GM12878 (cell line): Measurements from ENCODE around the gene INTS6. TPM values are rescaled to one million over a fixed set of nuclear protein-coding genes. Genes with fewer than 3 reads are reported as not detected.

ENCODE experiments used
- ATAC-seq: fragments of 200-7000 bp; cut with Tn5 transposase; 3 replicates; pipeline ENCODE4 v1.9.1; 2020; ENCODE audit warnings: mild to moderate bottlenecking, moderate library complexity
- BruUV-seq: library from RNA; stranded (reverse); fragments of 400-500 nt; replicated peaks from 2 replicates; lab custom pipeline; 2021; lab: Mats Ljungman, UMichigan
- CTCF ChIA-PET: fragments of 300-600 bp; sonication (Branson Sonifier 250); formaldehyde crosslinking; extraction: SDS; loops from one replicate; lab custom pipeline; 2021; ENCODE audit warnings: inconsistent platforms; lab: Yijun Ruan, JAX
- POLR2A ChIA-PET: fragments of 350-600 bp; formaldehyde crosslinking; extraction: SDS; loops from one replicate; lab custom pipeline; 2021; ENCODE audit warnings: inconsistent platforms; lab: Charles Lee
- RAD21 ChIA-PET: fragments of 300-600 bp; sonication (Branson Sonifier 250); formaldehyde crosslinking; loops from one replicate; lab custom pipeline; 2023; ENCODE audit warnings: antibody characterized with exemption; ENCODE audit not compliant: unreplicated experiment; lab: Charles Lee
- SMC1A ChIA-PET: fragments of 300-600 bp; sonication (Branson Sonifier 250); formaldehyde crosslinking; loops from one replicate; lab custom pipeline; 2023; ENCODE audit not compliant: unreplicated experiment, uncharacterized antibody; lab: Charles Lee
- DNase-seq: peaks from one replicate; pipeline ENCODE4 v3.0.0-alpha.2; 2011; ENCODE audit warnings: low read depth, low spot score
- FAIRE-seq: peaks from 3 replicates; lab custom pipeline; 2011; peaks lifted over from hg19 to GRCh38; lab: Jason Lieb, UNC
- H2AFZ ChIP-seq: 2 replicates; pipeline ENCODE4 v1.6.0; 2011; ENCODE audit warnings: low read depth, low read length, control low read depth; ENCODE audit not compliant: control insufficient read depth
- H3K27ac ChIP-seq: 2 replicates; pipeline ENCODE4 v1.5.1; 2011; ENCODE audit warnings: control low read depth; ENCODE audit not compliant: control insufficient read depth, insufficient read depth
- H3K27me3 ChIP-seq, 2 experiments: replicated peaks in 1 of 2; 2 replicates each; pipeline versions ENCODE4 v1.6.0 to v1.6.1; 2011; ENCODE audit warnings: low read length in 1 of 2; ENCODE audit not compliant: control insufficient read depth in 2 of 2, insufficient read depth in 2 of 2
- H3K36me3 ChIP-seq, 2 experiments: 2 replicates each; pipeline ENCODE4 v1.5.1; 2011; ENCODE audit warnings: low read length in 1 of 2; ENCODE audit not compliant: control insufficient read depth in 2 of 2, insufficient read depth in 2 of 2
- H3K4me1 ChIP-seq: 2 replicates; pipeline ENCODE4 v1.6.1; 2011; ENCODE audit warnings: mild to moderate bottlenecking, low read length, moderate library complexity, mixed read lengths; ENCODE audit not compliant: control insufficient read depth, insufficient read depth
- H3K4me2 ChIP-seq: 2 replicates; pipeline ENCODE4 v1.6.0; 2011; ENCODE audit warnings: control low read depth; ENCODE audit not compliant: control insufficient read depth, insufficient read depth
- H3K4me3 ChIP-seq: fragments of 200-600 bp; sonication (generic); 2 replicates; pipeline ENCODE4 v1.5.1; 2016
- H3K79me2 ChIP-seq: 2 replicates; pipeline ENCODE4 v1.6.0; 2011; ENCODE audit warnings: low read length; ENCODE audit not compliant: control insufficient read depth, insufficient read depth
- H3K9ac ChIP-seq: 2 replicates; pipeline ENCODE4 v1.8.0; 2011; ENCODE audit warnings: low read length, control low read depth, mixed read lengths; ENCODE audit not compliant: control insufficient read depth, insufficient read depth
- H3K9me3 ChIP-seq: replicated peaks from 3 replicates; pipeline ENCODE4 v1.5.1; 2011; ENCODE audit warnings: mild to moderate bottlenecking, low read length; ENCODE audit not compliant: control insufficient read depth, insufficient read depth
- H4K20me1 ChIP-seq: 2 replicates; pipeline ENCODE4 v1.6.0; 2011; ENCODE audit not compliant: control insufficient read depth, insufficient read depth
- BHLHE40 ChIP-seq, 2 experiments: fragments of 450-650 bp in 1 of 2; IDR thresholded peaks; 2 replicates each; pipeline ENCODE4 v1.6.1; 2011 to 2017; ENCODE audit warnings: low read depth in 2 of 2, borderline replicate concordance in 1 of 2, improper control_type of control experiment in 1 of 2, low read length in 1 of 2, mild to moderate bottlenecking in 1 of 2
- IKZF1 ChIP-seq: fragments of 450-650 bp; conservative IDR thresholded peaks from 2 replicates; pipeline ENCODE4 v1.6.1; 2017; ENCODE audit warnings: antibody characterized with exemption, mild to moderate bottlenecking
- IRF3 ChIP-seq: fragments of 450-650 bp; IDR thresholded peaks from 2 replicates; pipeline ENCODE4 v1.6.1; 2014; ENCODE audit warnings: mild to moderate bottlenecking
- KDM1A ChIP-seq: fragments of 200-600 bp; sonication (generic); IDR thresholded peaks from 2 replicates; pipeline ENCODE4 v1.6.1; 2016; ENCODE audit warnings: borderline replicate concordance
- MEF2B ChIP-seq: fragments of 450-650 bp; IDR thresholded peaks from 2 replicates; pipeline ENCODE4 v1.6.1; 2018; ENCODE audit warnings: mild to moderate bottlenecking, moderate library complexity; ENCODE audit not compliant: partially characterized antibody, poor library complexity, severe bottlenecking
- MYB ChIP-seq: fragments of 150-350 bp; IDR thresholded peaks from 2 replicates; pipeline ENCODE4 v1.6.1; 2014; ENCODE audit warnings: mild to moderate bottlenecking, low read depth, low read length, borderline replicate concordance
- NR2C1 ChIP-seq: fragments of 450-650 bp; IDR thresholded peaks from 2 replicates; pipeline ENCODE4 v1.6.1; 2017; ENCODE audit warnings: antibody characterized with exemption, mild to moderate bottlenecking, moderate library complexity
- SMAD1 ChIP-seq: fragments of 450-650 bp; IDR thresholded peaks from 2 replicates; pipeline ENCODE4 v1.6.1; 2018; ENCODE audit warnings: mild to moderate bottlenecking, low read depth; ENCODE audit not compliant: partially characterized antibody
- SRF ChIP-seq, 2 experiments: IDR thresholded peaks; 2 replicates each; pipeline ENCODE4 v1.6.1; 2011; ENCODE audit warnings: low read depth in 2 of 2, low read length in 2 of 2, mild to moderate bottlenecking in 1 of 2, moderate library complexity in 1 of 2
- ZBED1 ChIP-seq: IDR thresholded peaks from 2 replicates; pipeline ENCODE4 v1.6.1; 2016; ENCODE audit warnings: borderline replicate concordance
- ZNF592 ChIP-seq: fragments of 450-650 bp; IDR thresholded peaks from 2 replicates; pipeline ENCODE4 v1.6.1; 2017; ENCODE audit warnings: mild to moderate bottlenecking, moderate library complexity
- ZZZ3 ChIP-seq: IDR thresholded peaks from 2 replicates; pipeline ENCODE4 v1.6.1; 2011; ENCODE audit warnings: low read depth; ENCODE audit not compliant: control insufficient read depth, insufficient read length
- WGBS: methylation state at CpG from one replicate; pipeline ENCODE4 v1.1.6; 2016; ENCODE audit warnings: low lambda C conversion rate; ENCODE audit not compliant: insufficient replicate concordance, insufficient coverage; ENCODE audit errors: missing lambda C conversion rate; 5-methylcytosine and 5-hydroxymethylcytosine counted together
- in situ Hi-C: fragments of 300-500 bp; cut with MboI; formaldehyde crosslinking; loops from 9 replicates; pipeline ENCODE4 v1.14.3; 2018; ENCODE audit warnings: mixed read lengths
- intact Hi-C: fragments of 100-400 bp; cut with micrococcal nuclease; formaldehyde crosslinking; loops from one replicate; pipeline ENCODE4 v1.14.2; 2022; ENCODE audit not compliant: unreplicated experiment
- polyA plus RNA-seq, 11 experiments: library from polyadenylated mRNA; depleted of rRNA in 4 of 11; unstranded in 6 of 11; stranded (reverse) in 5 of 11; fragments of >200 nt; fragmentation: Nextera tagmentation in 4 of 11; fragmentation: Illumina TruSeq in 1 of 11; extraction: Ambion mirVana in 4 of 11; extraction: Trizol in 1 of 11; gene quantifications; 1 replicate in 1 of 11; 2 replicates in 10 of 11; pipeline versions ENCODE4 v1.2.1 to v1.2.3, GENCODE V29; 2011 to 2016; ENCODE audit warnings: inconsistent platforms in 2 of 11, missing spikeins in 2 of 11, low read depth in 1 of 11
- total RNA-seq, 4 experiments: library from RNA; depleted of rRNA in 3 of 4; stranded (reverse); fragments of >200 nt in 3 of 4; fragmentation: Illumina TruSeq in 1 of 4; extraction: Trizol in 1 of 4; gene quantifications; 2 replicates each; pipeline versions ENCODE4 v1.2.1 to v1.2.3, GENCODE V29; 2013 to 2021
- TF ChIP-seq, protein P1 (sequence below): fragments of 450-650 bp; IDR thresholded peaks from 2 replicates; pipeline ENCODE4 v1.6.1; 2017; ENCODE audit warnings: mild to moderate bottlenecking, low read depth, inconsistent platforms; ENCODE audit not compliant: poor library complexity, severe bottlenecking

INTS6 gene
- total and polyA plus RNA-seq, 10 of the 15 experiments (the other 5 are each of a cell fraction or from before 2014, with no cell fraction given), result 7.2 to 57.7 (median 30.9) TPM

DNA sequence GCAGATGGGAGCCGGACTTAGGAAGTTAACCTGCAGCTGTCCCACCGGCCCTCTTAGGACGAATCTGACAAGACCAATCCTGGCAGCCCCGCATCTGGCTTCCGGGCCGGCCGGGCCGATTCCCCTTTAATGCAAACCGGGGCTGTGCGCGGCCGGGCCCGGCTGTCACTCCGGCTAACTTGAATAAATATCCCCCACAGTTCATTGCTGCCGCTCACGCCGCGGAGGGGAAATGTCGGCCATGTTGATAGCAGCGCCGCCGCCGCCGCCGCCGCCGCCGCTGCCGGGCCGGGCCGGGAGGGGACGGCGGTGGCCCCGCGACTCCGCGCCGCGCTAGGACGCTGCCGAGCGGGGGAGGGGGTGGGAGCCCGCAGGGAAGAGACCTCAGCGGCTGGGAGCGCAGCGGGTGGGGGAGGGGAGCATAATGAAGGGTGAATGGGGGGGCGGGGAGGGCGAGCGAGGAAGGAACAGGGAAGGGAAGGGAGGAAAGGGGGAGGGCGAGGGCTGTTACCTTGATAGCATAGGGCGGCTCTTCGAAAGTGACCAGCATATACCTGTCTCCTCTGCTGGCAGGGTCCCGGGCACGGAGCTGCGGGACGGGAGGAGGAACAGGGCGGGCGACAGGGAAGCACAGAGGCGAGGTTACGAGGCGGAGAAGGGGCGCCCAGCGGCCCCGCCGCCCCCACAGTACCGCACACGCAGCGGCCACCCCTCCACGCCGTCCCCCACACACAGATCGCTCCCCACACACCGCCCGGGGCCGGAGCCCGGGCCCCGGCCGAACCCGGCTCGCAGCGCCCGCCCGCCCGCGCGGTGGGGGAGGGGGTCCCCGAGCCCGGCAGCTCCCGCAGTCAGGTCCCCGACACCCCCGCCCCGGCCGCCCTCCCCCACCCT, 1.1 kb downstream of the INTS6 start:
- BruUV-seq, result no TSS peak
- FAIRE-seq (no peak), DNase-seq (no peak), ATAC-seq (peak; percentile 56)
- in situ Hi-C loops (loop anchor here (10.0 kb wide), 1 partner anchor 133 kb away; the partner anchor contains the start of gene WDFY2), intact Hi-C loops (loop anchor here (2.0 to 5.0 kb wide), 3 partner anchors 111 to 345 kb away; no protein-coding TSS in a partner anchor)
- ChIA-PET SMC1A (interaction anchor here (0.8 to 1.7 kb wide), 4 partner anchors 19 to 313 kb away, joined by 3 to 6 read pairs (median 4); no protein-coding TSS in a partner anchor), RAD21 (interaction anchor here (0.6 to 3.1 kb wide), 5 partner anchors 8 to 346 kb away, joined by 3 to 45 read pairs (median 5); no protein-coding TSS in a partner anchor), POLR2A (interaction anchor here (0.5 to 1.4 kb wide), 4 partner anchors 100 to 352 kb away, joined by 3 to 9 read pairs (median 4); partner anchors contain the start of gene WDFY2), CTCF (interaction anchor here (0.7 to 3.2 kb wide), 6 partner anchors 17 to 345 kb away, joined by 3 to 22 read pairs (median 3); no protein-coding TSS in a partner anchor)
- WGBS, result under 1% methylated on average over 27 of the region's 92 CpGs
- H3K4me1 ChIP-seq, result peaks cover 5% of the 10 kb centered on the region; the same call in 1 of the 2 replicates
- peak overlapping the region; percentile 97 for H3K27ac ChIP-seq
- H3K27me3 ChIP-seq, result no peaks in the 10 kb centered on the region
- H3K9me3 ChIP-seq, result peaks cover 2% of the 10 kb centered on the region; the same call in 1 of the 3 replicates
- peak overlapping the region; percentile 82 for H3K4me2 ChIP-seq
- peak overlapping the region; percentile 97 for H3K4me3 ChIP-seq
- peak overlapping the region; percentile 62; the same call in 1 of the 2 replicates for H2AFZ ChIP-seq
- H3K9ac ChIP-seq, result peak overlapping the region; percentile 92
- H3K36me3 ChIP-seq, result peaks cover 0 to 9% of the 10 kb centered on the region in 2 experiments; a peak in 2 of 4 replicates
- H3K79me2 ChIP-seq, result peaks cover 40% of the 10 kb centered on the region
- no peaks in the 10 kb centered on the region for H4K20me1 ChIP-seq
- TF ChIP-seq KDM1A, result no peak
- no peak for TF ChIP-seq ZBED1
- TF ChIP-seq SRF (IDR thresholded peaks at IDR 0.05; ENCODE audit: low read depth in 2 of 2, low read length in 2 of 2), result no peak
- no peak for TF ChIP-seq IRF3
- no peak for TF ChIP-seq MEF2B
- TF ChIP-seq ZZZ3, result no peak
- TF ChIP-seq, protein P1, sequence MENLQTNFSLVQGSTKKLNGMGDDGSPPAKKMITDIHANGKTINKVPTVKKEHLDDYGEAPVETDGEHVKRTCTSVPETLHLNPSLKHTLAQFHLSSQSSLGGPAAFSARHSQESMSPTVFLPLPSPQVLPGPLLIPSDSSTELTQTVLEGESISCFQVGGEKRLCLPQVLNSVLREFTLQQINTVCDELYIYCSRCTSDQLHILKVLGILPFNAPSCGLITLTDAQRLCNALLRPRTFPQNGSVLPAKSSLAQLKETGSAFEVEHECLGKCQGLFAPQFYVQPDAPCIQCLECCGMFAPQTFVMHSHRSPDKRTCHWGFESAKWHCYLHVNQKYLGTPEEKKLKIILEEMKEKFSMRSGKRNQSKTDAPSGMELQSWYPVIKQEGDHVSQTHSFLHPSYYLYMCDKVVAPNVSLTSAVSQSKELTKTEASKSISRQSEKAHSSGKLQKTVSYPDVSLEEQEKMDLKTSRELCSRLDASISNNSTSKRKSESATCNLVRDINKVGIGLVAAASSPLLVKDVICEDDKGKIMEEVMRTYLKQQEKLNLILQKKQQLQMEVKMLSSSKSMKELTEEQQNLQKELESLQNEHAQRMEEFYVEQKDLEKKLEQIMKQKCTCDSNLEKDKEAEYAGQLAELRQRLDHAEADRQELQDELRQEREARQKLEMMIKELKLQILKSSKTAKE, result no peak
- peak in 1 of 2 experiments; percentile 39; a peak in 1 of 4 replicates for TF ChIP-seq BHLHE40 (IDR thresholded peaks at IDR 0.05; ENCODE audit: borderline replicate concordance in 1 of 2, low read depth in 2 of 2, low read length in 1 of 2)
- TF ChIP-seq ZNF592, result no peak
- no peak for TF ChIP-seq SMAD1
- no peak for TF ChIP-seq NR2C1
- peak; percentile 58; the same call in 1 of the 2 replicates for TF ChIP-seq IKZF1
- 0 out of 2 replicates have a peak, but pooled peaks have one; percentile 28 for TF ChIP-seq MYB
